ENCODE results near the gene DOCK4.

Gene DOCK4

DNA sequence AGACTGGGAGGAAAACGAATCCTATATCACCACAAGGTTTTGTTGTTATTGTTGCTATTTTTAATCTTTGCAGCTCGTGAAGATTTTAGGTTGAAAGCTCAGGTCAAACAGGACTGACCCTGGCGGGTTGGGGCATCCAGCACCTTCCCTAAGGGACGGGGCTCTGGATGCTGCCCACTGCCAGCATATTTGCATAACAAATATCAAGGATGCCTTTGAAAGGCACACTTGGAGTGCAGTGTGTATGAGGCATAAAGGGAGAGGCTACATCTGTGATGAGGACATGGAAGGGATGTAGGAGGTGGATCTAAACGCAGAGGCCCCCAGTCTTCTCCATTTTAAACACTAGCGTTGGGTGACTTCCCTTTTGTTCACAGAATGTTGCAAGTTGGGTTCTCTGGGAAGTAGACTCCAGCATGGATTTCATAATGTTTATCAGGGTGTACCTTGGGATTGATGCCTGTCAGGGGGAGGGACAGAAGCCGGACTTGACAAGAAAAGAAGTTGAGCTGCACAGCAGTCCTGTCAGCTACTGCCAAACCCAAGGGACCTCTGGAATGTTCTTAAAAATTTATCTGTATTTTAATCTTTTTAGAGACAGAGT, 462.9 kb downstream of the DOCK4 start:
- DNase-seq: no peak

DNA sequence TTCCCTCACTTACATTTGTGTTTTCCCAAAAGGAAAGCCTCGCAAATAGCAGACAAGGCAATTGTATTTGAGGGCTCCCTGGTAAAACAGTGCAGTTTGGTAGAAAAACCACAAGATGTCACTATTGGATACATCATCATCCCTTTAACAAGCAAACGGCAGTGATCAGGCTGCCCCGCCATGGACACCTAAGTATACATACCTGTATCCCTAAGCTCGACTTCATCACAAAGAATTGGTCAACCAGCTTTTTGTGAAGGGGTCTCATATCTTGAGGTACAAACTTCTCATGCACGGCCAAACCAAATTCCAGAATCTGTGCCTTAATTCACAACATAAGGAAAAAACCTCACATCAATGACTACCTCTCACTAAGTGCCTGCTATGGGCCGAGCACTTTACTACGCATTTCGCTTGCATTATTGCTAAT, 464.4 kb downstream of the DOCK4 start:
- peak in 1 of 2 experiments; percentile 45 for DNase-seq

DNA sequence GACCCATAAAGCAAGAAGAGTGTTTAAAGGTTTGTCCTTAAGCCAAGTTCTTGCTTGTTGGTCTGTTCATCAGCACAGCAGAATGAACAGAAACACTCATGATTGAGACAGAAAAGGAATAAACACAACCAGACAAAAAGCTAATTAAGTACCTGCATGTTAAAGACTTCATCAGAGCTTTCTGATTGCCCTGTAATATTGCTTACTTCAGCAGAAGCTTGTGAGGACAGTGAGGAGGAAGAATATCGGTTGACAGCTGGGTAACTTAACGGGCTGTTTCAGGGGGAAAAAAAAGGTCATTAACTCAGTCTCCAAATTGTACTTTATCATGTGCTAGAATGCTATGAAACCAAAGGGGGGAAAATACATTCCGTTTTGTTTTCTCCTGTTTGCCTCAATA, 465.3 kb downstream of the DOCK4 start:
- no peak for DNase-seq

DNA sequence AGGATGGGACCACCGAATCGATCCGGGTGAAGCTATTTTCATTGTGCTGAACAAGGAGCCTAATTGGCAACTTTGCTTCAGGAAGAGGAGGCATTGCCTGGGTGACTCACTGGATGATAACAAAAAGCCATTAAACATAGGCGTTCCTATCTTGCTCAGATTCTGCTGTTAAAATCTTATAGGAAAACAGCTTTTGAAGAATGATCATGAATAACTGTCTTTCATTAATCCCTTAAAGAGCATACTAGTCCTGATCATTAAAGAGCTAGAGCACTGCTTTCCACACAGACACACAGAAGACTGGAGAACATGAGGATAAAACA, 469.7 kb downstream of the DOCK4 start:
- DNase-seq: no peak

DNA sequence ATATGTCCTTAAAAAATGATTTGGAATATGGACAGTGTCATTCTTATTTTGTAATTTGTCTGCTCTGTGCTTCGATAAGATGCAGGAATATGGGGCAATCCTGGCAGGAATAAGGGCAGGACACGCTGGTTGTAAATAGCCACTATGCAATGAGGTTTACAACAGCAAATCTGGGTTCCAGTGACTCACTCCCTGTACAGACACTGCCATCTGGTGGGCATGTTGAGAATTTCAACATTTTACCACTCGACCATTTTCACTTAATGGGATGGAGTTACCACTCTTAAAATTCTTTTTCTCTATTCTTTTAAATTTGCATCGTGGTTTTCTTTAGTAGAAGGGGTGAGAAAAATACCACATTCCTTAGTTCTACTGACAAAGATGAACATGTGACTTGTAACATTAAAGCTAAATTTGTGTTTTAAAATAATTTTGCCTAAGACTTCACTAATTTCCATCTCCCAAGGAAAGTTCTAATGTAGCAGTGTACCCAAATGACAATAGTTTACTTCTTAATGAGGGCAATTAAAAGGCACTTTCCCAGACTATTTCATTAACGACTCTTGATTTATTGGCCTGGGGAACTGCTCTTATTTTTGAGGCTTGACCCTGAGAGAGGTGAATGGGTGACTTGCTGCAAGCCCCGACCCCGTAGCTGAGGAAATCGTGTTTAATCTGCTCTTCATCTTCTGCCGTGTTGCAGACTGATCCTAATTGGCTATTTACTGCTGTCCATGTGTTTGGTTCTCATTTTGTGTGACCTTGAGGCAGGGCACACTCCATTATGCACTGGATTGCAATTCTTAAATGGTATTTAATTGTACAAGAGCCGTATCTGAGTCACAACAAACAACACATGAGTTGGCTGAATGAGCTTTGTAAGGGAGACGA, 470.3 kb downstream of the DOCK4 start:
- peak in 1 of 2 experiments; percentile 38 for DNase-seq

DNA sequence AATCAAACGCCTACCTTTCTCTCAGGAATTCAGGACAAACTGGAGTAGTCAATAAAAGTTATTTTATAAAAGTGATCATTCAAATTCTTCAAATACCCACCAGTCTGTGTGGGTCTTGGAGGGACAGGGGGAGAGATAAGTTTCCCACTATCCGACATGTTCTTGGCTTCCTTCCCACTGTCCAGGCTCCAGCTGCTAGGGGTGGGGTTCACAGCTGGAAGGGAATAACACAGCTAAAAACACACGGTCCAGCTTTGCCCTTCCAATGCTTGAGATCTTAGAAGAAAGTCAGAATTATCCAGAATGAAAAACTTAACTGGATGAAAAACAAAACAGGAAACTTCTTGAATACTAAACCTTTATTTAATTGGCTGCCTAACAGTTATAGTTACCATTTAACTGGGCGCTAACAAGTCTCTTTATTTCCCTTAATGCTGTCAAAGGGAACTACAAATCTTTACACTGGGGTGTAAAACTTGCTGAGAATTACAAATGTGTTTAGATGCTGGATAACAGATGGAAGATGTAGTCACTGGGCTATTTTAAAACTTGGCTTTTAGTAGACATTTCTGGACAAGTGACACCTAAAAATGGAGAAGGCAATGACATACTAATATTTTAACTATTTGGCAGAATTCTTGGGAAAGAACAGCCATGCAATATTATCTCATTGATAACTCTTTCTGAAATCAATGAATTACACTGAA, 471.1 kb downstream of the DOCK4 start:
- no peak for DNase-seq

DNA sequence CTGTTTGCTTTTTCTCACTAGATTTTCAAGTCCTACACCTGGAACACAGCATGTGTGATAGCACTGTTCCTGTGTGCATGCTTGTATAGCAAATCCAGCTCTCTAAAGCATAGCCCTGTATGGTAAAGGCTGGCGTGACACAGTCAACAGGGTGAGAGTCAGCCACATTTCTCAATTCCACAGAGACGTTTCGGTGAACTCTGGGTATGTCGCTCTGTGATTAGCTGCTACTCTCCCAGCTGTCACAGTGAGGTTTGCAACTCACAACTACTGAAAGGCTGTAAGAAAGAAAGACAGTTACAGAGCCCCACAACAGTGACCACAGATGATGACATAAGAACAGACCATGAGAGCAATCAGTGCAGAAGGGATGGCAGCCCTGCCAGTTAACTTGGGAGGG, 473.3 kb downstream of the DOCK4 start:
- no peak for DNase-seq

DNA sequence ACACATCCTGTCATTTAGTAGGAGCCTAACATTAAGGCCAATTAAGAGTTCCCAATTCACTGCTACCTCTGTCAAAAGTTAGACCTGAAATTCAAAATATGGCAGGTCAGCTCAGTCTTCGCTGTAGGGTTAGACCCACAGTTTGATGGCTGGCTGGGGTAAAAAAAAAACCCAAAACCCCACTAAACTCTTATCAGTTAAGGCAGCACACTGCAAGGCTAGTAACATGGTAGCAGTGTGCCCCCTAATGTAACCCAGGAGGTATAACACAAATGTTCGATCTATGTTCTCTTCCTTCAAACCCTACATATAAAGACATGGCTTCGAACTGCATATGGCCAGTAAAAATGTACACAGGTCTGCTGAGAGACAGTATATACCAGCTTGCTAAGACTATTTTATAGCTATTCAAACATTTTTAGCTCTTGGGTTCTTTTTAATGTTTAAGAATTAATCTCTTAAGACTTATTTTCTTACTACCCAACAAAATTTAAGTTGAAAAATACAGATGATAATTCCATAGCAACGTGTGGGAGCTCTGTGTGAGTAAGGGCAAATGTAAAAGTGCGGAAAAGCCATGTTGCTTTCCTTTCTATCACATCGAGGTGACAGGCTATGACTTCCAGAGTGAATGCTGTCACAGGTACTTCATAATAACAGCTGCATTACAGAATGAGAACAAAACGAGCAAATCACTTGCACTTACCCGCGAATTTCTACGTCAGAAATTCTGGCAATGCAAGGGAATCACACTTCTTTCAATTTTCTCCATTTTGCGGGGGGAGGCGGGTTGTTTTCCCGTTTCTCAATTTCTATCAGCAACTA, 475.5 kb downstream of the DOCK4 start:
- DNase-seq: no peak

DNA sequence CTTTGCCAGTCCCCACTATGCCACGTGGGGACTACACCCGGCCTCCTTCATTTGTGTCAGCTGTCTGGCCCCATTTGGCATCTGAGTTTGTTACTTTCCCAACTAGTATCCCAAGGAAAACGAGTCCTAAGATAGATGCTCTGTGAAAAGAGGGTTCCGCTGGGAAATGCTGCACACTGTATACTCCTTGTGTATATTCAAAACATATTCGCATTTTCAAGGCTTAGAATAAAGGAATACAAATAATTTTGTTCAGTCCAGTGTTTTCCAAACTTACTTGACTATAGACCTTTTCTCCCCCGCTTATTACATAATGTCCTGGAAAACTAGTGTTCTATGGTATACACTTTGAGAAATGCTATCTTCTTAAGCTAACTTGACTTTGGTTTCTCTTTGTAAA, 476.1 kb downstream of the DOCK4 start:
- no peak for DNase-seq

DNA sequence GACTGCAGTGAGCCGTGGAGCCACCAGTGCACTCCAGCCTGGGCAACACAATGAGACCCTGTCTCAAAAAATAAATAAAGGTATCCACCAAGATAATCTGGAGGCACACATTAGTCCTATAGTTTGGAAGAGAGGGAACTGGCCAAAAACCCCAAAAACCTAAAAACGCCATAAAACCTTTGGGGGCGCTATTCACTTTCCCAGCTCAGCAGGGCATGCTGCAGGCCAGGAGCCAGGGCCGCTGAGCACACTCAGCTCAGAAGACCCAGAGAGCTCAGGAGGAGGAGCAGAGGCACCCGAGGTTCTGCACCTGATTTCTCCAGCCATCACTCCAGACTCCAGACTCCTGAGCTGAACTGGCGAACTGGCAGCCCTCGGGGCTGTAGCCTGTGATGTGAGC, 476.7 kb downstream of the DOCK4 start:
- no peak for DNase-seq

DNA sequence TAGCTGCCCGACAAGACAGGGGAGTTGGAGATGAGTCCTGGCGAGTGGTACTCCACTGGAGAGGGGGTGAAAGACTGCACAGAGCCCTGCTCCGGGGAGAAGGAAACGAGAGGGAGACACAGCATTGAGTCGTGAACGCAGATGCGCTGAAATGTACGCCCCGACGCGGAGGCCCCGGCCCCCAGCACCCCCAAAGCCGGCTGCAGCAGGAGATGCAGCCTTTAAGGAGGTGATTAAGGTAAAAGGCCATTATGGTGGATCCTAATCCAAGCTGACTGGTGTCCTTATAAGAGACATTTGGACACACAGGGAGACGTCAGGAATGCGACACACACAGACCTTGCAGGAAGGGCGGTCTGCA, 477.6 kb downstream of the DOCK4 start:
- DNase-seq: no peak

DNA sequence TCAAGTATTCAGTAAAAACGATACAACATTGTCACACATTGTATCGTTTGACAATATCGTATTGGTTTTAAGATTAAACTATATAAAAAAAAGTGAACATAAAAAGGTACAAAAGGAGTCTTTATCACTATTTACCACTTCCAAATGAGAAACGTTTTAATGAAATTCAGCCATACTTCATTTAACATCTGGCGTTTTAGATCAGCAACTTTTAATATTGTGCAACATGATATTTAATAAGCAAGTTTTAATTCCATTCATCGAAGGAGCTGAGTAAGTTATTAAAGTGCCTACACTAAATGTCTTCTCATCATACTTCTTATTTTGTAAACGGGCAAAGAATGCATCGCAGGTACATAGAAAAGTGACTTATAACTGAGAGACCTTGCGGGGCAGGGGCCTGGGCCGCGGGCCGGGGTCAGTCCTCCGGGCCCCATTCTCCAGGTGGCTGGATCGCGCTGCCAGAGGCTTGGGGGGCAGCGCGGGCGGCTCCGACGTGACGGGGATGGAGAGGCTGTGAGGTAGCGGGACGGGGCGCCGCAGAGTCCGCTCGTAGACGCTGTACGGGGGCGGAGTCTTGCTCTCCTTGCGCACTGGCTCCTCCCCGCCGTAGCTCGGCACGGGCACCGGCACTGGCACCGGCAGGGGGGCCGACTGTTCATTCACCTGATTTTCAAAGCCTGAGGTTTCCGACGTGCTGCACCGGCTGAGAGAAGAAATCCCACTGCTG, 478.1 kb downstream of the DOCK4 start:
- no peak for DNase-seq

DNA sequence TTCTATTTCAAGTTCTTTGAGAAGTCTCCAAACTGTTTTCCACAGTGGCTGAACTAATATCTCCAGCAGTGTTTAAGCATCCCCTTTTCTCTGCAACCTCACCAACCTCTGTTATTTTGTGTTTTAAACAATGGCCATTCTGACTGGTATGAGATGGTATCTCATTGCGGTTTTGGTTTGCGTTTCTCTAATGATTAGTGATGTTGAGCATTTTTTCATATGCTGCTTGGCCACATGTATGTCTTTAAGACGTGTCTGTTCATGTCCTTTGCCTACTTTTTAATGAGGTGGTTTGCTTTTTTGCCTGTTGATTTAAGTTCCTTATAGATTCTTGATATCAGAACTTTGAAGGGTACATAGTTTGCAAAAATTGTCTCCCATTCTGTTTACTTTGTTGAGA, 487.3 kb downstream of the DOCK4 start:
- DNase-seq: no peak

DNA sequence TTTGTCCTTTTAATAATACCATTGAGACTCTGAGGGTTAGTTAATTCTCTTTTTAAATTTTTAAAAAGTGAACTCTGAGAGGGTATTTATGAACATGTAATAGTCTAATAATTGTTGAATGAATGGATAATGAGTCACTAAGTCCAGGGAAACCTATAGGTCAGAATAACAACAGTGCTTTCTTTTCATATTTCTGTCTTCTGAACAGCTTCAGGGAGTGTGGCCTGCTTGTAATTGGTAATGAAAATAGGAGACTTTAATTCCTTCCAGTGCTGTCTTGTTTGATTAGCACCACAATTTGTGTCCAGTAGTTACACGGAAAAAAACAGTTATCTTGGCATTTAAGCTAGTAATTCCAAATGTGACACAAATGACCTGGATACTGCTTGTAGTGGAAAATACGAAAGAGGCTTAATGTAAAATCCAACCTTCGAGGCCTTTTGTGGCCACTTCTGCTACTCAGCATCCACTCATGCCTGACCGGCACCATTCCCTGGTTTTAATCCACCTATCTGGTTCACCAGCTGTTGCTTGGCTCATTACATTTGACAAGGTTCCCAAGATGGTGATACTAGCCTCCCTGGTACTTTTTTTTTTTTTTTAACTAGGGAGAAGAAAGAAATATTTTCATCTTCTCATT, 494.7 kb downstream of the DOCK4 start:
- no peak for DNase-seq

DNA sequence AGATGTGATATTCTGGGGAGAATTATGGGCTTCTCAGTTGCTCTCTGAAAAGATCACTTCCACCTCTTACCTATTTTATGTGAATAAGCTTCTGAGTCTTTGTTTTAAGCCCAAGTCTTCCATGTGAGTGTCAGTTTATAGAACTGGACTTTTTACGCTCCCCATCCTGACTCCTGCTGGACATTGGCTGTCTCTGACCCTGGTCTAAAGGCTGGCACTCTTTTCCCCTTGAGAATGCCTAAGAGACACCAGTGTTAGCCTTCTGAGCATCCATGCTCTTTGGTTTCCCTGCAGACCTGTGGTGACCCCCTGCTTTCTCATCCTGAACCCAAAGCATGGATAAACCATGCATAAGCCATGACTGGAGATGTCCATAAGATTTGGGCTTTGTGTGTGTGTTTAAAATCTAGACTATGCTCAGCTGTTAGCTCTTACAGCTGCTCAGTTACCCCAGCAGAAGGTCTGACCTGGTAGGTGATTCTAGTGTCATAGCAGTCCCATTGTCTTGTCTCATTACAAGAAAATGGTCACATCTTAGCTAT, 495.3 kb downstream of the DOCK4 start:
- no peak for DNase-seq

DNA sequence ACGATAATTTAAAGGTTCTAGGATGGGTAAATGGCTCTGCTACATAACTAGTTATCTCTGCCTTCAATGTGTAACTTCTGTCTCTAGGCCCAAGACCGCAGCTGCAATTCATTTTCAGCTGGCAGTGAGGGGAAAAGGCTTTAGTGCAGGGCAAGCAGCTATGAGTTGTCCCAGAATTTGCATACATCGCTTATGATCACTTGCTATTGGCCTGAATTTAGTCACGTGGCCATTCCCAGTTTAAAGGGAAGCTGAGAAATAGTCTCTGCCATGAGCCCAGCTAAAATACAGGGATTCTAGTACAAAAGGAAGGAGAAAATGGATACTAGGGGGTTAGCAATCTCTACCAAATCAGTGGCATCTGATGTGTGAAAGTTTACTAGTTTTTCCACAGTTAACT, 498.1 kb downstream of the DOCK4 start:
- no peak for DNase-seq

DNA sequence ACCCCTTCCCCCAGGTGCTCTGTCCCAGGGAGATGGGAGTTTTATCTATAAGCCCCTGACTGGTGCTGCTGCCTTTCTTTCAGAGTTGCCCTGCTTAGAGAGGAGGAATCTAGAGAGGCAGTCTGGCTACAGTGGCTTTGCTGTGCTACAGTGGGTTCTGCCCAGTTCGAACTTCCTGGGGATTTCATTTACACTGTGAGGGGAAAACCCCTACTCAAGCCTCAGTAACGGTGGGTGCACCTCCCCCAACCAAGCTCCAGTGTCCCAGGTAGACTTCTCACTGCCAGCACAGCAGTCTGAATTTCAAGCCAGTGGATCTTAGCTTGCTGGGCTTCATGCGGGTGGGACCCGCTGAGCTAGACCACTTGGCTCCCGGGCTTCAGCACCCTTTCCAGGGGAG, 500.4 kb downstream of the DOCK4 start:
- DNase-seq: no peak

DNA sequence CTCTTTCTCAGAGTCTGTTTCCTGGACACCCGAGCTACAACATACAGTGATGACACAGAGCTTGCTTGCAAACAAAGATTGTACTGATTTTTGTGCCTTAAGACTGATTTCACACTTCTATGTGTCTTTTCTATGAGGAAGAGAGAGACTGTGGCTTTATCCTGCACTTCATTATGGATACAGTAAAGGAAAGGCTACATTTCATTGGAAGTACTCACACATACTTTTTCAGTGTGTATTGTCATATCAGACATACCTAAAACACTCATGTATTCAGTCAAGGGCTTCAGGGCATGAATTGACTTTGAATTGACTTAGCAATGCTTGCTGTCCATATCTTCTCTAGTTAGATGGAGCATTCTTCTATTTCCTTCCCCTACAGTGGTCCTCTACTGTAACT, 508.4 kb downstream of the DOCK4 start:
- DNase-seq: no peak

DNA sequence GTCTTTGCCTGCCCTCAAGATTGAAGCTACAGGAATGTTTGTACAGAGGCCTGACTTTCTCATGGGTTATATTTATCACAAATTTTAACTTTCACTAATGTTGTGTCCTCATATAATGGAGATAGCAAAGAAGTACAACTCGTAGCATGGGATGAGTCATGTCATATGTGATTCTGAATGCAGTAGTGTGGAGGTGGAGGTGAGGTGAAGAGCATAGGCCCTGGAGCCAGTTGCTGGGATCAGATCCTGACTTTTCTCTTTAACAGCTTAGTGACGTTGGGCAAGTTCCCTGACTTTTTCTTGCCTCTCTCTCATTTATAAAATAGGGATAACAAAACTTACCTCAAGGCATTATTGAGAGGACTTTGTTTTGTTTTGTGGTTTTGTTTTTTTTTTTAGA, 511.8 kb downstream of the DOCK4 start:
- no peak for DNase-seq

DNA sequence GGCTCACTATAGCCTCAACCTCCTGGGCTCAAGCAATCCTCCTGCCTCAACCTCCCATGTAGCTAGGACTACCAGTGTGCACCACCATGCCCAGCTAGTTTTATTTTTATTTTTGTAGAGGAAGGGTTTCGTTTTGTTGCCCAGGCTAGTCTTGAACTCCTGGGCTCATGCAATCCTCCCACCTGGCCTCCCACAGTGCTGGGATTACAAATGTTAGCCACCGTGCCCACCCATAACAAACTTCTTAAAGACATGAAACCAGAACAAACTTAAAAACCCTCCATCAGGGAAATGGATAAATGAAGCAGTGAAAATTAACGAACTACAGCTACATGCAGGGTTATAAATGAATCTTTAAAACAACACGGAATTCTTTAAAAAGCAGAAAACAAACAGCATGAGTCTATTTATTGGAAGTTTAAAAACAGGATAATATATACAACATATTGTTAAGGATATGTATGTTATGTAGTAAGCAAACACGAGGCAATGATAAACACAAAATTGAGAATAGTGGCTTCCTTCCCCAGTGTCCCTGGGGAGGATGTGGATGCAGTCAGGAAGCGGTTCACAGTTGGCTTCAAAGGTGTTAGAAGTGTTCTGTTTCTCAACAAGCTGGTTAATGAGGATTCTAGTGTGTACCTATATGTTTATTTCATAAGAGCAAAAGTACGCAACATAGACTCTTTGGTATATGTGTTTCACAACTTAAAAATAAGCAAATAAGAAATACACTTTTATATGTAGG, 515.7 kb downstream of the DOCK4 start:
- DNase-seq: no peak

DNA sequence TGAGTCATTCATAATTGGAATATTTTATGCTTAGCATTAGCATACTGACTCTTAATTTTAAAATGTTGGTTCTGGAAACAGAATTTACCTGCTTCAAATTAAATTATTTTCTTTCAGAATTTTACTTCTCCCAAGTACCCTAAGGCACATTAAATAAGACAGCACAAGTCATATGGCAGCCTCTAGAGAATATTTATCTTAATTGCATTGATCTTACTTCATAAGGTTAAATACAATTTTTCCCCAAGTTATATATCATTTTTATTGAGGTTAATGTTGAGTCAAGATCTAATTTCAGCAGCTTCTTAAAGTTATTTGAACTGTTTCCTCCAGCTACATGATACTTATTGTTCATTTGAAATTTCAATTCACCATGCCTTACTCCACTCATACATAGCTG, 520.9 kb downstream of the DOCK4 start:
- no peak for DNase-seq
